HTR-8/SVneo (cell line): ENCODE data around the gene THRB.
"Not testable (repeated sequence)": the region's sequence is repeated elsewhere in the genome, so short reads cannot be mapped to it uniquely, and the experiment has no call there.

Source experiments
- DNase-seq: peaks from one replicate; pipeline ENCODE4 v3.0.0; 2011; ENCODE audit warnings: low spot score, mixed read lengths; ENCODE audit not compliant: insufficient read length
- FAIRE-seq: peaks from 2 replicates; lab custom pipeline; 2011; peaks lifted over from hg19 to GRCh38; lab: Jason Lieb, UNC

The THRB gene

DNA sequence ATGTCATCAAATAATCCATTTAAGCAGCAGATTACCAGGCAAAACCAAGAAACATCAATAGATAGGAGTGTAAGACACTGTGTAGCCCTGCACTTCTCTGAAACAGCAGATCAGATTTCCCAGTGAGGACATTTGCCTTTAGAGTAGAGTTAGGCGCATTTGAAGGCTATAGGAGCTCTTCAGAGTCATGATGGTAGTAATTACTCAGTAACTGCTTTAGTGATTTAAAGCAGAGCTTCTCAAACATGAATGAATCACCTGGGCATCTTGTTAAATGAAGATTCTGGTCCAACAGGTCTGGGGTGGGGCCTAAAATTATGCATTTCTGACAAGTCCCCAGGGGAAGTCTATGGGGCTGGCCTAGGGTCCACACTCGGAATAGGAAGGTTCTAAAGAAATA, 36.9 kb downstream of the THRB start:
- DNase-seq (no peak), FAIRE-seq (no peak)

DNA sequence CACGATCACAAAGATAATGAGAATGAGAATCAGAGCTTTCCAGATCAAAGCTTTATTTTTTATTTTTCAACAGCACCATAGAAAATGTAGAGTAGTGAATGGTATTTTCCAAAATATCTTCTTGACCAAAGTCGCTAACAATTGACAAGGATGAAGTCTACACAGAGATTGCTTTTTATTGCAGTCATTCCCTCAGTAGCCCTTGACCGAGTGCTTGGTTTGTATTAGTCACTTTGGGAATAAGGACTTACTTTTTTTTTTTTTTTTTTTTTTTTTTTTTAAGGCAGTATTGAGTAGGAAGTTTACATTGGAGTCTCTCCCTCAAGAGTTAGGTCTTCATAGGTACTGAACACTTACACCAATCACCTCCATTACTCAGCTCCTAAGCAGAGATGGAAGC, 39.8 kb downstream of the THRB start:
- DNase-seq (no peak), FAIRE-seq (no peak)

DNA sequence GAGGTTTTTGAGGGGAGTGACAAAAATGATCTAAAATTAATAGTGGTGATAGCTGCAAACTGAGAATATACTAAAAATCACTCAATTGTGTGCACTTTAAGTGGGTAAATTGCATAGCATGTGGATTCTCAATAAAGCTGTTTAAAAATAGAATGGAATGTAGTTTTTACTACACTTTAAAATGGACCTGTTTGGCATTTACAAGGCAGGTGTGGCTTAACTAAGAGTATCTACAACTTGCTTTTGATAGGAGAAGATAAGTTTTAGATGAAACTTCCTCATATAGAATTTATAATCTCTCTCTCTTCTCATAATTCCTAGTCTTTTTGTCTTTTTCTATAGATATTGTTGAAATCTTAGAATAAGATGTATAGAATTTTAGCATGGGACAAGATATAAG, 40.3 kb downstream of the THRB start:
- FAIRE-seq (no peak), DNase-seq (no peak)

DNA sequence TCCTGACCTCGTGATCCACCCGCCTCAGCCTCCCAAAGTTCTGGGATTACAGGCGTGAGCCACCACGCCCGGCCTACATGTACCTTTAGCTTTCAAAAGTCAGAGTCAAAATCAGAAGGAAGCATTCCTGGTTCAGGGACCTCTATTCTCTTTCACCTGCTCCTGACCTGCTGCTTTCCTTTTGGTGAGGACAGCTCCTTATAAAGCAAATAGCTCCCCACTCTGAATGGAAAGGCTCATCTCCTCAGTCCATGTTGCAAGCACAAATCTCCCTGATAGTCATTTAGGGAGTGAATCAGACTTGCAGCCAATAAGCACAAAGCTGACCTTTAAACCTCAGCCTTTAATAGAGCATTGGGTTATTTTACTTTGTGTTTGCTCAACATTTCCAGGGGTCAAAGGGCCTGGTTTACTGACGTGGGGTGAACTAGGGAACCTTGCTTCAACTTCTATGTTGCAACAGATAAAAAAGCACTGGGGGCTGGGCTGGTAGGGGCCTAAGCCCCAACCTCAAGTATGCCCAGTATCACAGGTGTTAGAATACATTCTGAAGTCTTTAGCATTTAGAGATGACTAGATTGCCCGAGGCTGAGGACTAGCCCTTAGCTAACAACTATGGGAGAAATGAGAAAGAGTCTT, 43.1 kb downstream of the THRB start:
- FAIRE-seq = no peak

DNA sequence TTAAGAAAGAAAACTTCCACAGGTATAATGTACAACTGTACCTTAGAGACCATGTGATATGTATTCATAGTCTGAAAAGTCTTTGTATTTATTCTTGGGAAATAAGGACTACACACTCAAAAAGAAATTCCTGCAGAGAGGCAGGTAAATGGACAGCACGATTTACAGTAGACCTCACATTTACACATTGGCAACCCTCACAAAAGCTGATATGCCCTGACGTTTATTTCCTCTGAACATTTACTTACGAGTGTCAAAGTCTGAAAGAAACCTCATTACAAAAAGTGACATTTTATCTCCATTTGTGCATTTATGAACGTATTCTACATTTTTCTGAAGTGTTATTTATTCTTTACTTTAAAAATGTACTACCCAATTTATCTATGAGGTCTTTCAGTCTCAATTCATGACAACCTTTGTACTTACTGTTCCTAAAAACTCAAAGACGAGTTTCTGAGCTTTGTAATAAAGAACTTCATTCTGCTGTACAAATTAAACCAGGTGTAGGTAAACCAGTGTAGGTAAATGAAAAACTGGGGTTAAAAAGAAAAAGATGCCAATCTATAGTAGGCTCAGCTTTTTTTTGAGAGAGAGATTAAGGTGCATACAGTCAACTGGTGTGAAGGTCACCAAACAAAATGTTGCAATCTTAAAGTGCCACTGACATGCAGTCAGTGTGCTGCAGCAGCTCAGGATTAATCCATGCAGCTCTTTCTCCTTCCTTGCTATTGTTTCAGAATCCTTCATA, 44.3 kb downstream of the THRB start:
- FAIRE-seq = no peak
- no peak for DNase-seq

More for the DNA sequence above, 43.1 kb downstream of the THRB start:
- DNase-seq = no peak

DNA sequence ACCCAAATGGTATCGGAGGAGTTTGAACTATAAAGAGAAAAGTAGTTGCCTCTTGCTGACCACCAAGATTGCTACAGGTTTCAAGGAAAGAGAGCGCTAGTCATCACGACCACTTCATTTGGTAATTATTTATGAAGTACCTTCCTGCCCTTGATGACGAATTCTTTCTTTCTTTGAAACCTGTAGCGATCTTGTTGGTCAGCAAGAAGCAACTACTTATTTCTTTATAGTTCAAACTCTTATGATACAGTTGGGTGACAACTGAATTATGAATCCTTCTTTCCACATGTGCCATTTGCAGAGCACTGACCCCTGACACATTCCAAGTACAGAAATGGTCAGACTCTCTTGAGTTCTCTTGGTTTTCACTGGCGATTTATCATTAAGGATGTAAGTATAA, 46.8 kb downstream of the THRB start:
- FAIRE-seq (no peak), DNase-seq (no peak)

DNA sequence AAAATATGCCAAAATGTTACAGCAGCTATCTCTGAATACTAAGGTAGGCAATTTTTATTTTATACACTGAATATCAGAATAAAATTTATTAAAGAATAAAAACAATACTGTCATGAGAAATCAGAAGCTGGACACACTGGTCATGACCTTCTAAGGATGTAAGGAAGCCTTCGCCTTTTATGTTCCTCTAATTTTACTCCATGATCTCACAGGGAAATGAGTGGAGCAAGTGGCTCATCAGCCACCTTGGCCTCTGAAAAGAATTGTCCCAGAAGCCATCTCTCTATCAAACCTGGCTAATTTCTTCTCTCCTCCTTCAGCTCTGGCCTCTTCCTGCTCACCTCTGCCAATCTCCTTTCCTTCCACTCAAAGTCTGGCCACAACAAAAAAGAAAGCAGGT, 48.6 kb downstream of the THRB start:
- FAIRE-seq = no peak
- DNase-seq = no peak

DNA sequence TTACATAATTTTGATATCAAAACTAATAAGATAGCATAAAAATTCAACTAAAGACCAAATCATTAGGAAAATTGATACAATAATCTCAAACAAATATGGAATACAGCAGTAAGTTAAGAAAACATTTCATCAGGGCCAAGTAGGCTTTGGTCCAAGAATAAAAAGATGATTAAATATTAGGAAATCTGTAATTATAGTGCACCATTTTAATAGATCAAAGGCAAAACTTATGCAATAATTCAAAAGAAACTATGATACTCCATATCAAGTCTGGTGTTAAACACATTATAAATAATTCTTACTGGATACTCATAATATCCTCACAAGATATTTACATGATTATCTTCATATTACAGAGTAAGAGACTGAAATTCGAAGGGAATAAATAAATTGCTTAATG, 51.2 kb downstream of the THRB start:
- FAIRE-seq (no peak), DNase-seq (no peak)

DNA sequence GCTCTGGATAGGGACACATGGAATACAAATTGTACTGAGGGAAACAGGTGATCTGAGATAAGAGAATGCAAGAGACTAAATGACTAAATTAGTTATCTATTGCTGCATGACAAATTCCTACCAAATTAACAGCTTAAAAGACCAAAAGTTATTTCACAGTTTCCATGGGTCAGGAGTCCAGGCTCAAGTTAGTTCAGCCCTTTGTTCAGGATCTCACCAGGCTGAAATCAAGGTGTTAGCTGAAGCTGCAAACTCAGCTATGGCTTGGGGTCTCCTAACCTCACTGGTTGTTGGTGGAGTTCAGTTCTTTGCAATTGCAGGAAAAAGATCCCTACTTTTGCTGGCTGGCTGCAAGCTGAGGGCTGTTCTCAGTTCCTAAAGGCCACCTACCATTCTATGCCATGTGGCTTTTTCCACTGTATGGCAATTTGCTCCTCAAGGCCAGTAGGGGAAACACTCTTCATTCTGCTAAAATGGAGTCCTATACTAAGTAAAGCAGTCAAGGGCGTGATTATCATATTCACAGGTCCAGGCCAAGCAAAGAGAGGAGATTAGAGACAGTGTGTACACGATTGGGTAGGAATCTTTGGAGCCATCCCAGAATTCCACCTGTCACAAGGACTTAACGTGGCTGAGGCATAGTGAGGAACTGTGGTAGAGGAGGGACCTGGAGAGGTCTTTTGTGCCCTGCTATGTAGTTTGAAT, 53.7 kb downstream of the THRB start:
- DNase-seq = no peak
- no peak for FAIRE-seq

DNA sequence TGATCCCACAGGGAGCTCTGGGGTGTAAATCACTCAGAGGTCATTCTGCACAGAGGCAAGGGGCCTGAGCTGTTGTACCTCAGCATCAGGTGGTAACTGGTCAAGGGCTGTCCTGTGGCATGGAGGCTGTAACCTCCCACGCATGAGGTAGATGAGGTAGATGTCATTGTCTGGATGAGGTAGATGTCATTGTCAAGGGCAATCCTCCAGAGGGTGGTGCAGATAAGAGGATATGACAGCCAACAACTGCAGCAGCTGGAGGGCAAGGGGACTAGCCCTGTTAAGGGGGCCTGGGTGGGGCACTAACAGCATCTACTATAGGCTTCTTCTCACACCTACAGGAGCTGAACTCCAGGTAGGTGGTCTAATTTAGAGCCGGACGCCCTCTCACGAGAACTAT, 55.6 kb downstream of the THRB start:
- no peak for DNase-seq
- FAIRE-seq = no peak

DNA sequence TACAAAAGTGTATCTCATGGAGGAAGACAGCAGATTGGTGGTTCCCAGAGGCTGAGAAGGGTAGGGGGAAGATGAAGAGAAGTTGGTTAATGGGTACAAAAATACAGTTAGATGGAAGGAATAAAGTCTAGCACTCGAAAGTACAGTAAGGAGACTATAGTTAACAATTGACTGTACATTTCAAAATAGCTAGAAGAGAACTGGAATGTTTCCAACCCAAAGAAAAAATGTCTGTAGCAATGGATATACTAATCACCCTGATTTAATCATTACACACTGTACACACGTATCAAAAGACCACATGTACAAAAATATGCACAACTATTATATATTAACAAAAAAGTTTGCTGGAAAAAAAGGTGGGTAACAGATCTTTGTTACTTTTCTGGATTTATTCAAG, 57.3 kb downstream of the THRB start:
- DNase-seq (no peak), FAIRE-seq (no peak)

DNA sequence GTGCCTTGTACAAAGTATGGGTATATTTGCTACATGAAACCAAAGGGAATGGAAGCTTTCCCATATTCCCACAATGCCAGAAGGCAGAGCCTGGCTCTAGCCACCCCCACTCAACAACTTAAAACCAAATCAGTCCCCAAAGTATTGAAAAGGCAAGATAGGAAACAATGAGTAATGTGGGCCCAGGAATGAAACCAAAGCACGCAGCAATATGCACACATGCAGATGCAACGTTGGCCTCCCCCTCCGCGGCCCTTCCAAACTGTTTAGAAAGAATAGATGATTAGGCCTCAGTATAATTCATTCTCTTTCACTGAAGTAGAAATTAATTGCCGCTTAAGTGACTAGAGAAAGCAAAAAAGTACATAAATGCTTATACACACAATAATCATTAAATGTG, 59.1 kb downstream of the THRB start:
- FAIRE-seq = no peak

DNA sequence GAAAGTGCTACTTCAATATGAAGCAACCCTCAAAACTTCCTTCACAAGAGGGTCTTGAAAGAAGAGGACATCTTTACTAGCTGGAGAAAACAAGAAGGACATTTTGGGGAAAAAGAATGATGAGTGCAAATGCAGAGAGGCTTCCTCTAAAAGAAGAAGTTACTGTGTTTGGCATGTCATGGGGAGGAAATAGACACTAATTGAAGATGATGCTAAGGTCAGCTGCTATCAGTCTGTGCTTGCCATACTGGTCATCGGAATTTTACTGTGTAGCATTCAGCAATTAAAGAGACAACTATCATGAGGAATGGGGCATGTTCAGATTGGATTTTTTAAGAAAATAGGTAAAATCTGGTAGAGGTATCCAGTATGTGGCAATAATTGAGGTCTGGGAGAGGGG, 60.0 kb downstream of the THRB start:
- DNase-seq = no peak
- no peak for FAIRE-seq

More for the DNA sequence above, 59.1 kb downstream of the THRB start:
- no peak for DNase-seq

DNA sequence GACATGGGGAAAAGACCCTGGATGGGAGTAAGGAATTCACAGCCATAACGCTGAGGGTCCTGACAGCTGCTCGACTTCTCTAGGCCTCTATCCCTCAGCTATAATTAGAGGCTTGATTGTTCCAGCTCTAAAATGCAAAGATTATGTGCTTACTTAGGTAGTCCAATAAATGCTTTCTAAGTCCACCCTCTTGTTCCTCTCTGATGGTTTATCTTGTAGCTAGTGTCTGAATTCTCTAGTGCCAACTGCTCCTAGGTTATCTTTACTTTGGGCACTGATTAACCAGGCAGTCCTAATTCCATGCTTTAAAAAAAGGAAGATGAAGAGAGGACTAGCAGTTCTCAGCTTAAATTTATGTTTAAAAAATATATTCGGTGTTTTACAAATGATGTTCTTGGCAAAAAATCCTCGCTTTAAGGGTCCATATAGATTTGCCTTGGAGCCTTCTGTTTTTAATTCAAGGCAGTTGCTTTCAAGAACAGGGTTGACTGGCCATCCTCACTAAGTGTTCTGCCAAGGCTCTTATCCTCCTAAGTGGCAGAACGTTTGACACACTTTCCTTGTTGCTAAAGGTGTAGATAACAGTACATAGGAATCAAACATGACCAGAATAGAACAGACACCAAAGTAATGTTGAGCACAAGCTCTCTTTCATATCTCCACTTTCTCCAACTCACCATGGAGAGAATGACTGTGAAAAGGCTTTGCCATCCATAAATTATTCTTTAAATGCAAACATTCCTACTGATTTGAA, 60.6 kb downstream of the THRB start:
- DNase-seq (no peak), FAIRE-seq (no peak)

DNA sequence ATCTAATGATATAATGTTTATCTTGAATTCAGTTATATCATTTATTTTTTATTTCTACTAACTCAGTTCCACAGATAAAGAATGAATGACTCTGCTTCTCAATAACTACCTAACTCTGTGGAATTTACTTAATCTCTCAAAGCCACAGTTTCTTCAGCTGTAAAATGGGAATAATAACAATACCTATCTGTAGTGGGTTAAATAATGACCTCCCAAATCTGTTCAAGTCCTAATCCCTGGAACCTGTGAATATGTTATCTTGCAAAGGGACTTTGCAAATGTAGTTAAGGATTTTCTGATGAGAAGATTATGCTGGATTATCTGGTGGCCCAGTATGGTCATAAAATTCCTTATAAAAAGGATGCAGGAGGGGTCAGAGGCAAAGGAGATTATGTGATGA, 61.7 kb downstream of the THRB start:
- no peak for FAIRE-seq

DNA sequence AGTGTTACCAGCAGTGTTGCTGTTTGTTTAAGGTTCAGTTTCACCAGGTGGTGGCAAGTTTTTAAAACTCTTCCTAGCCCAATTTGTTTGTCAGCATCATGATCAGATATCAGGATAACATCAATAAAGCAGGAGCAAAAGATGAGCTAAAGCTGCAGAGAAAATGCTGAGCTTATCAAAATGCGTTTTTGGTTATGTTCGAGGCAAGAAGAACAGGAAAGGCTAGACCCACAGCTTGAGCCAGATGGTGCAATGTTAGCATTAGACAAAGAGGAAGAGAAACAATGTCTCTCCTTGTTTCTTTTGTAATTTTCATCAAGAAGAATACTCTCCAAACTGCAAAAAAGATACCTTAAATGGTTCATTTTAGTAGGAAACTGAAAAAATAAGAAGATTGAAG, 66.2 kb downstream of the THRB start:
- FAIRE-seq = no peak
- no peak for DNase-seq

More for the DNA sequence above, 61.7 kb downstream of the THRB start:
- DNase-seq = no peak

DNA sequence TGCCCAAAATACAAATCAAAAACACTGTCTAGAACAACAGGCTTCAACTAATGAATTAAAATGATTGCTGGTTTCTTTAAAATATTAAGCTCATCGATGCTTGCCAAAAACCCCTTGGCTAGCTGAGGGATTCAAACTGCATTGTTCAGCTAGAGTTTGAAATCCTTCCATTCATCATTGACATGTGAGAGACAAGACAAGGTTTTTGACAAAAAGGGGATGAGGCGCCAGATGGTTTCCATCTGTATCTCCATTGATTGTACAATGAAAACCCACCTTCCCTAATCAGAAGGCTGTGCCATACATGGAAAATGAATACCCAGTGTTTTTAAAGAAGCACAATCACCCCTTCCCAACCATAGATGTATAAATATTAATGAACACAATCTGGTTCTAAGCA, 67.8 kb downstream of the THRB start:
- FAIRE-seq (no peak), DNase-seq (no peak)

DNA sequence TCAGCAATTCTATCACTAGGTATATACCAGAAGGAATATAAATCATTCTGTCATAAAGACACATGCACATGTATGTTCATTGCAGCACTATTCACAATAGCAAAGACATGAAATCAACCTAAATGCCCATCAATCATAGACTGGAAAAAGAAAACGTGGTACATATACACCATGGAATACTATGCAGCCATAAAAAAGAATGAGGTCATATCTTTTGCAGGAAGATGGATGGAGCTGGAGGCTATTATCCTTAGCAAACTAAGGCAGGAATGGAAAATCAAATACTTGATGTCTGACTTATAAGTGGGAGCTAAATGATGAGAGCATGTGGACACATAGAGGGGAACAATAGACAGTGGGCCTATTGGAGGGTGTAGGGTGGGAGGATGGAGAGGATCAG, 73.8 kb downstream of the THRB start:
- FAIRE-seq, DNase-seq: not testable (repeated sequence)

DNA sequence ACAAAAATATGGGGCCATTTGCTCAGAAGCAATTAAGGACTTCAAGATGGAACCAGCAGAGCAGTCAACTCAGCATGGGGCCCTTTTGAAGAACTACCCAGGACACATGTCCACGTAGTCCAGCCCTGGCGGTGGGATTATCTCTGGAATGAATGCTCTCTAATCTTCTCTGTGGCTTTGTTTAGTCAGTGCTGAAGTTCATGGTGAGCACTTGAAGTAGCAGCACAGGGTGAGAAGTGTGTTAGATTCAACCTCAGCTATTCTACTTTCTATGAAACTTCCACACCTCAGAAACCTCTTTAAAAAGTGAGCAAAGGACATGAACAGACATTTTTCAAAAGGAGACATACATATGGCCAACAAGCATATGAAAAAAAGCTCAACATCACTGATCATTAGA, 74.4 kb downstream of the THRB start:
- DNase-seq = no peak
- FAIRE-seq = no peak

DNA sequence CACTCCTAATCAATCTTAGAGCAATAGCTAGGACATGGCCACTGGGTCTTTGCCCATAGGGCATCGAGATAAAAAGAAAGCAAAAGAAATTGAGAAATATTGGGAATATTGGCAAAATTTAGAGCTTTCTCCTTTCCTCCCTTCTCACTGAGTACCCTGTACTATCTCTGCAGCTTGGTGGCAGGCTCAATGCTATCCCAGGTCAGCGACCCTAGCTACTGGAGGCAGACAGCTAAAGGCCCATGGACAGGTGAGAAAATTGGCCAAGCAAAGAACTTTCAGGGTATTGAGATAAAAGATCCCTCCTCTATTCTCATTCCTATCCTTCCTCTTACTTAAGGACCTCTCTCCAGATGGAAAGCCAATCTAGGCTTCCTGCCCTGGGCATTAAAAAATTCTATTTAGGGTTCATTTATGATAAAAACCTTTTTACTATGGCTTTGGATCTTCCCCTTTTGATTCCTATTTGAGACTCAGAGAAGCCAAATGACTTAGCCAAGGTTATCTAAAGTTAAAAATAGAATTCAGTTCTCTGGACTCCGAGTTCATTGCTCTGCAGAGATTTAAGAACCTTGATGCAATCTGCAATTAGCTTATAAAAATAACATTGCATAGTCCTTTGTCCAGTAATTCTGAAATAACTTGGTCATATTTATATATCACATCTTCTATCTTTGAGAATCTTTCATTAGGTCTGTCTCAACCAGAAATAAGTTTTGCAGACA, 75.4 kb downstream of the THRB start:
- FAIRE-seq (no peak), DNase-seq (no peak)
